ENCODE data around the gene OR52H1.

The OR52H1 gene

GRCh38 chr11:5575152-5575551, 26.8 kb upstream of the OR52H1 start:
- DNase-seq (ENCODE audit: insufficient read length, low spot score), result no peak
- TF ChIP-seq TAF1 (IDR thresholded peaks at IDR 0.05; ENCODE audit: low read depth, low read length) (no peak), SPI1 (IDR thresholded peaks at IDR 0.05; ENCODE audit: low read depth, low read length) (no peak), PAX5 (IDR thresholded peaks at IDR 0.05; ENCODE audit: insufficient read depth, low read length, severe bottlenecking) (no peak), POLR2AphosphoS5 (IDR thresholded peaks at IDR 0.05; ENCODE audit: low read depth, low read length) (no peak), POLR2A (IDR thresholded peaks at IDR 0.05; ENCODE audit: low read depth, low read length) (no peak), POU2F2 (IDR thresholded peaks at IDR 0.05; ENCODE audit: low read depth, low read length) (no peak)
- FAIRE-seq, result no peak

- TF ChIP-seq PAX5 (IDR thresholded peaks at IDR 0.05; ENCODE audit: insufficient read depth, low read length, severe bottlenecking), result no peak
- no peak for TF ChIP-seq POU2F2 (IDR thresholded peaks at IDR 0.05; ENCODE audit: low read depth, low read length)
- TF ChIP-seq SPI1 (IDR thresholded peaks at IDR 0.05; ENCODE audit: low read depth, low read length), result no peak
- no peak for TF ChIP-seq POLR2A (IDR thresholded peaks at IDR 0.05; ENCODE audit: low read depth, low read length)
- TF ChIP-seq TAF1 (IDR thresholded peaks at IDR 0.05; ENCODE audit: low read depth, low read length), result no peak
- TF ChIP-seq POLR2AphosphoS5 (IDR thresholded peaks at IDR 0.05; ENCODE audit: low read depth, low read length), result no peak
- no peak for FAIRE-seq
- DNase-seq (ENCODE audit: insufficient read length, low spot score), result no peak
These were observed 26.3 kb upstream of the OR52H1 start for GRCh38 chr11:5574654-5575053.

DNA sequence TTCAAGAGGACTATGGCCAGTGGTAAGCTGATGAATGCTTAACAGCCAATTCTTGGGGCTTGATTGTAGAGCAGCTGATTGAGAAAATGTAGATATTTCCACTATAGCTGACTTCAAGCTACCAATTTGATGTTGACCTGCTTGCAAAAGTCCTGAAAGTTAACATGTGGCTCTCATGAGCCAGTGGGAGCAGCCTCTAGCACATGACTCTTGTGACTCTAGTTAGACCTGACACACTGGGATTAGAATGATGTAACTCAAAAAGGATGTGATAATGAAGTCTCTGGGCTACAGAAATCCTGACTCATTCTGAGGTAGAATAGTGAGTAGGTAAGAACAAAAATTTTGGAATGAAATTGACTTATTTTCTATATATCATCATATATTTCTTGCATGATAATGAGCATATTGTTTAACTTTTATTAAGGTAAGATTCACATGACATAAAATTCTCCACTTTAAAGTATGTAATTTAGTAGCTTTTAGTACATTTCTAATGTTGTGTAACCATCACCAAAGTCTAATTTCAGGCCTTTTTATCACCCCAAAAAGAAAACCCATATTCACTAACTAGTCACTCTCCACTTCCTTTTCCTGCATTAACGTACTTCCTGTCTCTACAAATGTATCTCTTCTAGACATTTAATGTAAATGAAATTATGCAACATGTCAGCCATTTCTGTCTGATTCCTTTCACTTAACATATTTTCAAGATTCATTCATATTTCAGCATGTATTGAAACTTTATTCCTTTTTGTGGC, 16.1 kb upstream of the OR52H1 start:
- no peak for TF ChIP-seq POLR2AphosphoS5 (IDR thresholded peaks at IDR 0.05; ENCODE audit: low read depth, low read length)
- TF ChIP-seq SPI1 (IDR thresholded peaks at IDR 0.05; ENCODE audit: low read depth, low read length), result no peak
- TF ChIP-seq POU2F2 (IDR thresholded peaks at IDR 0.05; ENCODE audit: low read depth, low read length), result no peak
- TF ChIP-seq POLR2A (IDR thresholded peaks at IDR 0.05; ENCODE audit: low read depth, low read length), result no peak
- TF ChIP-seq TAF1 (IDR thresholded peaks at IDR 0.05; ENCODE audit: low read depth, low read length), result no peak
- DNase-seq (ENCODE audit: insufficient read length, low spot score) (no peak), FAIRE-seq (no peak)

- no peak for FAIRE-seq
- no peak for TF ChIP-seq SPI1 (IDR thresholded peaks at IDR 0.05; ENCODE audit: low read depth, low read length)
- no peak for TF ChIP-seq PAX5 (IDR thresholded peaks at IDR 0.05; ENCODE audit: insufficient read depth, low read length, severe bottlenecking)
- TF ChIP-seq POLR2A (IDR thresholded peaks at IDR 0.05; ENCODE audit: low read depth, low read length), result no peak
- TF ChIP-seq POU2F2 (IDR thresholded peaks at IDR 0.05; ENCODE audit: low read depth, low read length), result no peak
- TF ChIP-seq TAF1 (IDR thresholded peaks at IDR 0.05; ENCODE audit: low read depth, low read length), result no peak
- no peak for TF ChIP-seq POLR2AphosphoS5 (IDR thresholded peaks at IDR 0.05; ENCODE audit: low read depth, low read length)
- DNase-seq (ENCODE audit: insufficient read length, low spot score), result no peak
These were observed 9.4 kb upstream of the OR52H1 start for GRCh38 chr11:5557751-5558150.

GRCh38 chr11:5556596-5557188, 8.4 kb upstream of the OR52H1 start:
- no peak for DNase-seq (ENCODE audit: insufficient read length, low spot score)
- FAIRE-seq, result no peak
- TF ChIP-seq POLR2AphosphoS5 (IDR thresholded peaks at IDR 0.05; ENCODE audit: low read depth, low read length) (no peak), SPI1 (IDR thresholded peaks at IDR 0.05; ENCODE audit: low read depth, low read length) (no peak), PAX5 (IDR thresholded peaks at IDR 0.05; ENCODE audit: insufficient read depth, low read length, severe bottlenecking) (no peak), TAF1 (IDR thresholded peaks at IDR 0.05; ENCODE audit: low read depth, low read length) (no peak), POU2F2 (IDR thresholded peaks at IDR 0.05; ENCODE audit: low read depth, low read length) (no peak), POLR2A (IDR thresholded peaks at IDR 0.05; ENCODE audit: low read depth, low read length) (no peak)

DNA sequence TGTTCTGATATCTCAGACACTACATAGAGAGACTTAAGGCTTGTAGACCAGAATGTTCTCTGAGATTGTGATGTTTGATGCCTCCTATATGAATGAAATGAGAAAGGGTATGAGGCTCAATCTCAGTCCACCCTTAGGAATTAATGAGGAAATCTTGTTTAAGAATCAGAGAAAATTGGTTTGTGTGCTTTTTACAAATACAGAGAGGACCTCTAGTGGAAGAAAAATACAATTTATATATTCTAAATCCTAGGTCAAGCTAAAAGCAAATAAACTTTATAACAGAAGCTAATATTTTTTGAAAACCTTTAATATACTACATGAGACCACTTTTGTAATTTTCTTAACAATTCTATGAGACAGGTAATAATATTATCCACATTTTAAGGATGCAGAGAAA, 5.0 kb upstream of the OR52H1 start:
- FAIRE-seq (no peak), DNase-seq (ENCODE audit: insufficient read length, low spot score) (no peak)
- TF ChIP-seq POLR2A (IDR thresholded peaks at IDR 0.05; ENCODE audit: low read depth, low read length) (no peak), TAF1 (IDR thresholded peaks at IDR 0.05; ENCODE audit: low read depth, low read length) (no peak), POU2F2 (IDR thresholded peaks at IDR 0.05; ENCODE audit: low read depth, low read length) (no peak), PAX5 (IDR thresholded peaks at IDR 0.05; ENCODE audit: insufficient read depth, low read length, severe bottlenecking) (no peak), POLR2AphosphoS5 (IDR thresholded peaks at IDR 0.05; ENCODE audit: low read depth, low read length) (no peak), SPI1 (IDR thresholded peaks at IDR 0.05; ENCODE audit: low read depth, low read length) (no peak)

GRCh38 chr11:5550440-5551095, 2.2 kb upstream of the OR52H1 start:
- FAIRE-seq (no peak), DNase-seq (ENCODE audit: insufficient read length, low spot score) (no peak)
- TF ChIP-seq POLR2AphosphoS5 (IDR thresholded peaks at IDR 0.05; ENCODE audit: low read depth, low read length), result no peak
- no peak for TF ChIP-seq PAX5 (IDR thresholded peaks at IDR 0.05; ENCODE audit: insufficient read depth, low read length, severe bottlenecking)
- no peak for TF ChIP-seq TAF1 (IDR thresholded peaks at IDR 0.05; ENCODE audit: low read depth, low read length)
- no peak for TF ChIP-seq POLR2A (IDR thresholded peaks at IDR 0.05; ENCODE audit: low read depth, low read length)
- TF ChIP-seq SPI1 (IDR thresholded peaks at IDR 0.05; ENCODE audit: low read depth, low read length), result no peak
- no peak for TF ChIP-seq POU2F2 (IDR thresholded peaks at IDR 0.05; ENCODE audit: low read depth, low read length)

DNA sequence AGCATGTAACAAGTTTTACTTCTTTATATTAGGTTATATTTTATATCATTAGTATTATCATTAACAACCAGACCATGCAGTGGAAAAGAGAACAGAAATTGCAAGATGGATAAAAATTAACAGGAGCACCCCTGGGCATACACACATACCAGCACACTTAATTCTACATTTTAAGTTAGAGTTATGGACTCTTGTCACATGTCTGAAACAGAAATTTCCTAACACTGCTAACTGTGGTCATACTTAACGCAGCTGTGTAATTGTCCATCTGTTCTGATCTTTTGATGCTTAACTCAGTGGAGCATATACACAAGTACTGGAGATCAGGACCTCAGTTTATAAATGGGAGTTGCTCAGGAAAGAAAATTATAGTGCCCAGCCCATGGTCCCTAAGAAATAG, 358 bp downstream of the OR52H1 start:
- no peak for TF ChIP-seq POLR2AphosphoS5 (IDR thresholded peaks at IDR 0.05; ENCODE audit: low read depth, low read length)
- TF ChIP-seq TAF1 (IDR thresholded peaks at IDR 0.05; ENCODE audit: low read depth, low read length), result no peak
- no peak for TF ChIP-seq POLR2A (IDR thresholded peaks at IDR 0.05; ENCODE audit: low read depth, low read length)
- no peak for TF ChIP-seq SPI1 (IDR thresholded peaks at IDR 0.05; ENCODE audit: low read depth, low read length)
- no peak for TF ChIP-seq POU2F2 (IDR thresholded peaks at IDR 0.05; ENCODE audit: low read depth, low read length)
- no peak for TF ChIP-seq PAX5 (IDR thresholded peaks at IDR 0.05; ENCODE audit: insufficient read depth, low read length, severe bottlenecking)
- FAIRE-seq (no peak), DNase-seq (ENCODE audit: insufficient read length, low spot score) (no peak)

GRCh38 chr11:5546457-5546856, 1.9 kb downstream of the OR52H1 start:
- no peak for FAIRE-seq
- no peak for DNase-seq (ENCODE audit: insufficient read length, low spot score)
- TF ChIP-seq POLR2AphosphoS5 (IDR thresholded peaks at IDR 0.05; ENCODE audit: low read depth, low read length) (no peak), TAF1 (IDR thresholded peaks at IDR 0.05; ENCODE audit: low read depth, low read length) (no peak), SPI1 (IDR thresholded peaks at IDR 0.05; ENCODE audit: low read depth, low read length) (no peak), POU2F2 (IDR thresholded peaks at IDR 0.05; ENCODE audit: low read depth, low read length) (no peak), POLR2A (IDR thresholded peaks at IDR 0.05; ENCODE audit: low read depth, low read length) (no peak), PAX5 (IDR thresholded peaks at IDR 0.05; ENCODE audit: insufficient read depth, low read length, severe bottlenecking) (no peak)
